GM18502 (cell line): ENCODE data around the gene NR2F2.

Experiments
- ATAC-seq: cut with Tn5 transposase; IDR thresholded peaks from one replicate; pipeline ENCODE4 v1.9.1; 2021; ENCODE audit warnings: mild to moderate bottlenecking; ENCODE audit not compliant: unreplicated experiment, poor library complexity

NR2F2 gene

GRCh38 chr15:96330064-96330449, 443 bp upstream of the NR2F2 start:
- peak; percentile 48 for ATAC-seq

- ATAC-seq, result peak; percentile 0
These were observed 844 bp downstream of the NR2F2 start for GRCh38 chr15:96331144-96331944.

DNA sequence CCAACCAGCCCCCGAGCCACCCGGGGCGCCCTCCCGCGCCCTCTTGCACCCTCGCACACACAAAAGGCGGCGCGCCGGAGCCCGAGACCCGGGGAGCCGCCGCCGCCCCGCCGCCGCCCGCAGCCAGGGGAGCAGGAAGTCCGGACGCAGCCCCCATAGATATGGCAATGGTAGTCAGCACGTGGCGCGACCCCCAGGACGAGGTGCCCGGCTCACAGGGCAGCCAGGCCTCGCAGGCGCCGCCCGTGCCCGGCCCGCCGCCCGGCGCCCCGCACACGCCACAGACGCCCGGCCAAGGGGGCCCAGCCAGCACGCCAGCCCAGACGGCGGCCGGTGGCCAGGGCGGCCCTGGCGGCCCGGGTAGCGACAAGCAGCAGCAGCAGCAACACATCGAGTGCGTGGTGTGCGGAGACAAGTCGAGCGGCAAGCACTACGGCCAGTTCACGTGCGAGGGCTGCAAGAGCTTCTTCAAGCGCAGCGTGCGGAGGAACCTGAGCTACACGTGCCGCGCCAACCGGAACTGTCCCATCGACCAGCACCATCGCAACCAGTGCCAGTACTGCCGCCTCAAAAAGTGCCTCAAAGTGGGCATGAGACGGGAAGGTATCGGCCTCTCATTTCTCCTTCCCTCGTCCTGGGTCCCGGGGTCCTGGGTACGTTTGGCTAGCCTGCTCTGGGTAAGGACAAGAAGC, 1.6 kb downstream of the NR2F2 start:
- ATAC-seq, result no peak

DNA sequence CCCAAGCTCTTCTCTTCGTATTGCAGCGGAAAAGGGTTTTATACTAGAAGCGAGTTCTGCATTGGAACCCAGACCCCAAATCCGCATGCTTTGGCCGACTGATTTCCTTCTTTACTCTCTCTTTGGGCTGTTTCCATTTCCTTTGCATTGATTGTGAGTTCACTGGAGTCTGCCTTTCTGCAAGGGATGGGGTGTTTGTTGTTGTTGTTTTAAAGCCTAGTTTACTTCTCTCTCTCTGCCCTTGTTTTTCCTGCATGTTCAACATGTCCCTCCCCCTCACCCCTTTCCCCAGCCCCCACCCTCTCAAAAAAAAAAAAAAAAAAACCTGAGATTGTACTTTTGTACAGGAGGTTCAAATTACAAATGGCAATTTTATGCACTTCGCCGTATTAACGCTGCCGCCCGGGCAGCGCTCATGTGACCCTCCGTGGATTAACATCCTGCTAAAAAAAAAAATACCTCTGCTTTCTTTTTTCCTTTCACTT, 2.2 kb downstream of the NR2F2 start:
- ATAC-seq, result no peak

- no peak for ATAC-seq
These were observed 2.9 kb downstream of the NR2F2 start for GRCh38 chr15:96333131-96334016.

- ATAC-seq, result no peak
These were observed 3.7 kb downstream of the NR2F2 start for GRCh38 chr15:96334017-96334704.

GRCh38 chr15:96334705-96335410, 4.4 kb downstream of the NR2F2 start:
- ATAC-seq, result no peak

DNA sequence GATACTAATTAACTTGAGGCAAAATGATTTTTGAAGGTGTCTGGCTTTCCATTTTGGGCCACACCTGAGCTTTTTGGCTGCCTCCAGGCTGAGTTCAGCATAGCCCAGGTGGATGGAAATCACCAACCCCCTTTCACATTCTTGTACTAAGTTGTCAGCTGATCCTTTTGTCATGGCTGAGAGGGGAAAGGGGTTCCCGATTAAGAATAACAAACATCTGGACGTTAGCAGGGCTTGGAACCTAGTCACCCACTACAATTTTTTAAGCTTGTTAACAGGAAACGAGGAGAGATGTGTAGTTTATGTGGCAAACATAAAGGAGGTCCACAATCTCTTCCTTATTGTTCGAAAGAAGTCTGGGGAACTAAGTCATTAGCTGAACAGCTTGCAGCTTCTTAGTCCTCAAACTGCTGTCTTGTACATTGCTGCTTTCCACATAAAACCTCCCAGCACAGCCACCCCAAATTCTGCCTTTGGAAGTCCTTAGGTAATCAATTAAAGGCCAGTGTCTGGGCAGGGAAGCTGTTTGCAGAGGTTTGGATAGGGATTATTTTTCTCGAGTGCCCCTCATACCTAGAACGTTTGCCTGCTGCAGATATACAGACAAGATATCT, 5.0 kb downstream of the NR2F2 start:
- no peak for ATAC-seq

- ATAC-seq, result no peak
These were observed 5.7 kb downstream of the NR2F2 start for GRCh38 chr15:96336108-96336595.

DNA sequence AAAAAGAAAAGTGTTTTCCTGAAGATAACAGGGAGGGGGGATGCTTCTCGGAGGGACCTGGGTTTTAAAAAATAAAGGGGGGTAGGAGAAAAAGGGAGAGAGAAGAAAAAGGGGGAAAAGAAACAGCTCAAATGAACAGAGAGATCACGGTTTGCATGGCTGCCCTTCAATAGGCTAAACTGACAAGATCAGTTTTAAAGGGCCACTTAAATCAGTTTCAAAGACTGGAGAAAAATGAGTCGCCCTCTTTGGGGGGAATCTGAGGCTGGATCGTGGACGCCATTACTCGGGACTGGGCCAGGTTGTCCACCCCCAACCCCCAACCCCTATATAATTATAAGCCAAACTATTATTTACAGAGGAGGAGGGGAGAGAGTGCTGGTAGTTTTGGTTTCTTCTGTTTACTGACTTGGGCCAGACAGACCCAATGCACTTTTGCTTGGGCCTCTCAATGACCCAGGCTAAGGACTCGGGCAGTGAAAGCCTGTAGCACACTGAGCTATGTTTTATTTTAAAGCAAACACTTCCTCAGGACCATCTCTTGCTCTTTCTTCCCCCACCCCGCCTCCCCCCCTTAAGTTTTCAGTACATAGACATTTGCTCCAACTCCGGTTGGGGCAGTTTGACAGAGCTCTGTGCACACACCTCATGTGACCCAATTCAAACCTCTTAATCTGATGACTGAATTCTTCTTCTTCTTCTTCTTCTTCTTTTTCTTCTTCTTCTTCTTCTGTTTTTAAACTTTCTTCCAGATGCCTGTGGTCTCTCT, 6.3 kb downstream of the NR2F2 start:
- ATAC-seq, result no peak

DNA sequence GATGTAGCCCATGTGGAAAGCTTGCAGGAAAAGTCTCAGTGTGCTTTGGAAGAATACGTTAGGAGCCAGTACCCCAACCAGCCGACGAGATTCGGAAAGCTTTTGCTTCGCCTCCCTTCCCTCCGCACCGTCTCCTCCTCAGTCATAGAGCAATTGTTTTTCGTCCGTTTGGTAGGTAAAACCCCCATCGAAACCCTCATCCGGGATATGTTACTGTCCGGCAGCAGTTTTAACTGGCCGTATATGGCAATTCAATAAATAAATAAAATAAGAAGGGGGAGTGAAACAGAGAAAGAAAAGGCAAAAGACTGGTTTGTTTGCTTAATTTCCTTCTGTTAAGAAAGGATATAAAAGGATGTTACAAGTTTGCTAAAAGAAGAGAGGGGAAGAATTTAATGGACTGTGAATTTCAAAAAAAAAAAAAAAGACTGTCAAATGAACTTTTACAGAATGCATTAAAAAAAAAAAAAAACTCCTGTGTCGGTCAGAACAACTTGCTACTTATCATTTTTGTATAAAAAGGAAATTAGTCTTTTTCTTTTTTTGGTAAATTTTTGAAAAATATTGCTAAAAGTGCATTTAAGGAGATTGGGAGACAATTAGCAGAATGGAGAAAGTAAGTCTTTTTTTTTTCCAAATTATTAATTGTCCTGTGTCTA, 7.0 kb downstream of the NR2F2 start:
- ATAC-seq, result no peak

- no peak for ATAC-seq
These were observed 7.7 kb downstream of the NR2F2 start for GRCh38 chr15:96338074-96338765.

- ATAC-seq, result no peak
These were observed 8.5 kb downstream of the NR2F2 start for GRCh38 chr15:96338766-96339618.

- no peak for ATAC-seq
These were observed 9.3 kb downstream of the NR2F2 start for GRCh38 chr15:96339619-96340347.

GRCh38 chr15:96340348-96340597, 9.8 kb downstream of the NR2F2 start:
- no peak for ATAC-seq
